Smooth muscle cell (in vitro differentiated cells): ENCODE measurements around the gene SLC15A1. TPM values are rescaled to one million over a fixed set of nuclear protein-coding genes. Genes with fewer than 3 reads are reported as not detected.

Experiments used
- DNase-seq: peaks from one replicate; lab custom pipeline; 2025; ENCODE audit not compliant: unreplicated experiment; lab: John Stamatoyannopoulos, UW
- H2AFZ ChIP-seq: fragments of 200-600 bp; sonication (generic); 2 replicates; pipeline ENCODE4 v1.6.0; 2016; ENCODE audit warnings: antibody characterized with exemption, low read depth, mild to moderate bottlenecking
- H3F3A ChIP-seq: fragments of 200-600 bp; sonication (generic); 2 replicates; pipeline ENCODE4 v1.6.0; 2017; ENCODE audit warnings: antibody characterized with exemption, low read depth
- H3K27ac ChIP-seq: fragments of 200-600 bp; sonication (generic); 2 replicates; pipeline ENCODE4 v1.5.1; 2016; ENCODE audit warnings: low read depth, mild to moderate bottlenecking
- H3K27me3 ChIP-seq: fragments of 200-600 bp; sonication (generic); 2 replicates; pipeline ENCODE4 v1.6.1; 2016; ENCODE audit warnings: low read depth, mild to moderate bottlenecking
- H3K36me3 ChIP-seq: fragments of 200-600 bp; sonication (generic); 2 replicates; pipeline ENCODE4 v1.5.1; 2016; ENCODE audit warnings: low read depth
- H3K4me1 ChIP-seq: fragments of 200-600 bp; sonication (generic); 2 replicates; pipeline ENCODE4 v1.5.1; 2016; ENCODE audit warnings: low read depth
- H3K4me2 ChIP-seq: fragments of 200-600 bp; sonication (generic); 2 replicates; pipeline ENCODE4 v1.6.0; 2016; ENCODE audit warnings: mild to moderate bottlenecking
- H3K4me3 ChIP-seq: fragments of 200-600 bp; sonication (generic); 2 replicates; pipeline ENCODE4 v1.5.1; 2016; ENCODE audit warnings: mild to moderate bottlenecking
- H3K79me2 ChIP-seq: fragments of 200-600 bp; sonication (generic); 2 replicates; pipeline ENCODE4 v1.6.0; 2016; ENCODE audit warnings: low read depth, mild to moderate bottlenecking
- H3K9ac ChIP-seq: fragments of 200-600 bp; sonication (generic); 2 replicates; pipeline ENCODE4 v1.6.0; 2016; ENCODE audit warnings: low read depth
- H3K9me3 ChIP-seq: fragments of 200-600 bp; sonication (generic); replicated peaks from 2 replicates; pipeline ENCODE4 v1.5.1; 2016; ENCODE audit warnings: low read depth
- H4K20me1 ChIP-seq: fragments of 200-600 bp; sonication (generic); 2 replicates; pipeline ENCODE4 v1.6.0; 2016; ENCODE audit warnings: low read depth
- CTCF ChIP-seq: fragments of 200-600 bp; sonication (generic); IDR thresholded peaks from 2 replicates; pipeline ENCODE4 v1.5.1; 2017; ENCODE audit warnings: borderline replicate concordance, mild to moderate bottlenecking, antibody characterized with exemption; ENCODE audit not compliant: insufficient read depth, poor library complexity, severe bottlenecking
- WGBS: methylation state at CpG from one replicate; pipeline ENCODE4 v1.1.7; 2016; ENCODE audit warnings: low lambda C conversion rate; 5-methylcytosine and 5-hydroxymethylcytosine counted together
- polyA plus RNA-seq: library from polyadenylated mRNA; unstranded; fragments of >200 nt; fragmentation: Nextera tagmentation; extraction: Ambion mirVana; gene quantifications from 2 replicates; pipeline ENCODE4 v1.2.1, GENCODE V29; 2016
- total RNA-seq: library from RNA; depleted of rRNA; stranded (reverse); fragments of >200 nt; gene quantifications from 2 replicates; pipeline ENCODE4 v1.2.3, GENCODE V29; 2014

SLC15A1 gene
- total and polyA plus RNA-seq, 2 experiments from 2014 or later: 0.13 to 0.31 TPM

- no peak overlapping the region for H2AFZ ChIP-seq
- no peaks in the 10 kb centered on the region for H3K36me3 ChIP-seq
- no peaks in the 10 kb centered on the region for H3K27me3 ChIP-seq
- no peaks in the 10 kb centered on the region for H3F3A ChIP-seq
- H3K9ac ChIP-seq: no peak overlapping the region
- DNase-seq: no peak
- no peaks in the 10 kb centered on the region for H3K79me2 ChIP-seq
- no peak overlapping the region for H3K4me3 ChIP-seq
- no peaks in the 10 kb centered on the region for H3K9me3 ChIP-seq
- no peak for TF ChIP-seq CTCF
- H3K4me2 ChIP-seq: no peak overlapping the region
- H4K20me1 ChIP-seq: no peaks in the 10 kb centered on the region
- H3K4me1 ChIP-seq: peaks cover 13% of the 10 kb centered on the region
- H3K27ac ChIP-seq: no peak overlapping the region
These were observed 86.9 kb downstream of the SLC15A1 start for GRCh38 chr13:98665638-98665995.

GRCh38 chr13:98664924-98665637, 87.4 kb downstream of the SLC15A1 start:
- Histone ChIP-seq H3K9ac (no peak overlapping the region), H3K4me2 (no peak overlapping the region), H3K27me3 (no peaks in the 10 kb centered on the region), H2AFZ (no peak overlapping the region), H3F3A (no peaks in the 10 kb centered on the region), H3K4me3 (no peak overlapping the region), H3K9me3 (no peaks in the 10 kb centered on the region), H4K20me1 (no peaks in the 10 kb centered on the region), H3K79me2 (no peaks in the 10 kb centered on the region), H3K27ac (no peak overlapping the region), H3K4me1 (peaks cover 13% of the 10 kb centered on the region), H3K36me3 (no peaks in the 10 kb centered on the region)
- TF ChIP-seq CTCF: no peak
- WGBS: 55% methylated on average over 3 of the region's 3 CpGs
- no peak for DNase-seq

GRCh38 chr13:98664510-98664909, 88.0 kb downstream of the SLC15A1 start:
- Histone ChIP-seq H2AFZ (no peak overlapping the region), H3K9me3 (no peaks in the 10 kb centered on the region), H3K27me3 (no peaks in the 10 kb centered on the region), H3K27ac (no peak overlapping the region), H3K36me3 (no peaks in the 10 kb centered on the region), H3K4me2 (no peak overlapping the region), H3F3A (no peaks in the 10 kb centered on the region), H3K4me1 (peaks cover 13% of the 10 kb centered on the region), H3K4me3 (no peak overlapping the region), H4K20me1 (no peaks in the 10 kb centered on the region), H3K9ac (no peak overlapping the region), H3K79me2 (no peaks in the 10 kb centered on the region)
- WGBS: 87% methylated on average over 1 of the region's 1 CpG
- no peak for DNase-seq
- TF ChIP-seq CTCF: no peak

- H3K9ac ChIP-seq: no peak overlapping the region
- 48% methylated on average over 11 of the region's 11 CpGs for WGBS
These were observed 88.4 kb downstream of the SLC15A1 start for GRCh38 chr13:98664047-98664446.

More at GRCh38 chr13:98664047-98664446, 88.4 kb downstream of the SLC15A1 start:
- no peaks in the 10 kb centered on the region for H4K20me1 ChIP-seq
- TF ChIP-seq CTCF: no peak
- no peaks in the 10 kb centered on the region for H3K36me3 ChIP-seq
- H3K9me3 ChIP-seq: no peaks in the 10 kb centered on the region
- H3F3A ChIP-seq: no peaks in the 10 kb centered on the region
- no peaks in the 10 kb centered on the region for H3K79me2 ChIP-seq
- peaks cover 13% of the 10 kb centered on the region for H3K4me1 ChIP-seq
- H3K27ac ChIP-seq: no peak overlapping the region
- DNase-seq: no peak
- no peak overlapping the region for H2AFZ ChIP-seq
- H3K27me3 ChIP-seq: no peaks in the 10 kb centered on the region
- H3K4me3 ChIP-seq: no peak overlapping the region
- no peak overlapping the region for H3K4me2 ChIP-seq
